Measurements from ENCODE around the gene SEC14L5. TPM values are rescaled to one million over a fixed set of nuclear protein-coding genes. Genes with fewer than 3 reads are reported as not detected.
A peak's percentile ranks its signal among the peaks of the same experiment; 100 is the strongest.

Gene SEC14L5
- total RNA-seq, 4 donors from 2014 or later: 1.0 to 1.8 (median 1.4) TPM

DNA sequence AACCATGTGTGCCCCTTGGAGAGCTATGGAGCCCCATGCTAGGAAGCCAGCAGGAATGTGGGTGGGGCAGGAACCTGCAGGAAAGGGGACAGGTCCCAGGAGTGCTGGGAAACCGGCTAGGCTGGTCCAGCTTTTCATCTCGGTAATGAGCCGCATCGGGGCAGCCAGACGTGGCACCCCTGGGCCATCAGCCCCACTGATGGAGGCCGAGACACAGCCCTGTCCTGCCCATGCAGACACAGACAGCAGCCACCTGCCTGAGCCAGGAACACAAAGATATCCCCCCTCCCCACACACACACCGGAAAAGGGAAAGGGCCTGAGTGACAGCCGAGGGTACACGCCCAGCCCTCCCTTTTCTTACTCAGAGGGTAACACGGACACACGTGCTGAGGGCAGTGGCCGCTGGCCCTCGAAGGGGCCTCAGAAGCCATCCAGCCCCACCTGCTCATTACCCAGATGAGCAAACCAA lies 39.3 kb upstream of the SEC14L5 start:
- Histone ChIP-seq H3K9me3 (no peaks in the 10 kb centered on the region), H3K4me3 (no peak overlapping the region), H3K27me3 (no peaks in the 10 kb centered on the region), H3K36me3 (peaks cover 6% of the 10 kb centered on the region), H3K4me1 (peaks cover 49% of the 10 kb centered on the region), H3K27ac (peak overlapping the region; percentile 69)
- TF ChIP-seq, protein P1, sequence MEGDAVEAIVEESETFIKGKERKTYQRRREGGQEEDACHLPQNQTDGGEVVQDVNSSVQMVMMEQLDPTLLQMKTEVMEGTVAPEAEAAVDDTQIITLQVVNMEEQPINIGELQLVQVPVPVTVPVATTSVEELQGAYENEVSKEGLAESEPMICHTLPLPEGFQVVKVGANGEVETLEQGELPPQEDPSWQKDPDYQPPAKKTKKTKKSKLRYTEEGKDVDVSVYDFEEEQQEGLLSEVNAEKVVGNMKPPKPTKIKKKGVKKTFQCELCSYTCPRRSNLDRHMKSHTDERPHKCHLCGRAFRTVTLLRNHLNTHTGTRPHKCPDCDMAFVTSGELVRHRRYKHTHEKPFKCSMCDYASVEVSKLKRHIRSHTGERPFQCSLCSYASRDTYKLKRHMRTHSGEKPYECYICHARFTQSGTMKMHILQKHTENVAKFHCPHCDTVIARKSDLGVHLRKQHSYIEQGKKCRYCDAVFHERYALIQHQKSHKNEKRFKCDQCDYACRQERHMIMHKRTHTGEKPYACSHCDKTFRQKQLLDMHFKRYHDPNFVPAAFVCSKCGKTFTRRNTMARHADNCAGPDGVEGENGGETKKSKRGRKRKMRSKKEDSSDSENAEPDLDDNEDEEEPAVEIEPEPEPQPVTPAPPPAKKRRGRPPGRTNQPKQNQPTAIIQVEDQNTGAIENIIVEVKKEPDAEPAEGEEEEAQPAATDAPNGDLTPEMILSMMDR (IDR thresholded peaks at IDR 0.05): no peak
- TF ChIP-seq EP300 (IDR thresholded peaks at IDR 0.05) (no peak), POLR2A (IDR thresholded peaks at IDR 0.05) (no peak), POLR2AphosphoS5 (IDR thresholded peaks at IDR 0.05) (no peak)
- DNase-seq (ENCODE audit: low spot score in 2 of 2): no peak
- 45% methylated on average over 4 of the region's 13 CpGs for WGBS

- Histone ChIP-seq H3K27ac (no peak overlapping the region), H3K9me3 (no peaks in the 10 kb centered on the region), H3K4me1 (peaks cover 69% of the 10 kb centered on the region), H3K36me3 (no peaks in the 10 kb centered on the region), H3K27me3 (no peaks in the 10 kb centered on the region), H3K4me3 (no peak overlapping the region)
- no peak for TF ChIP-seq EP300 (IDR thresholded peaks at IDR 0.05)
- no peak for DNase-seq (ENCODE audit: low spot score in 2 of 2)
- 92% methylated on average over 5 of the region's 5 CpGs for WGBS
Observed at GRCh38 chr16:4920826-4921225, 37.3 kb upstream of the SEC14L5 start.

DNA sequence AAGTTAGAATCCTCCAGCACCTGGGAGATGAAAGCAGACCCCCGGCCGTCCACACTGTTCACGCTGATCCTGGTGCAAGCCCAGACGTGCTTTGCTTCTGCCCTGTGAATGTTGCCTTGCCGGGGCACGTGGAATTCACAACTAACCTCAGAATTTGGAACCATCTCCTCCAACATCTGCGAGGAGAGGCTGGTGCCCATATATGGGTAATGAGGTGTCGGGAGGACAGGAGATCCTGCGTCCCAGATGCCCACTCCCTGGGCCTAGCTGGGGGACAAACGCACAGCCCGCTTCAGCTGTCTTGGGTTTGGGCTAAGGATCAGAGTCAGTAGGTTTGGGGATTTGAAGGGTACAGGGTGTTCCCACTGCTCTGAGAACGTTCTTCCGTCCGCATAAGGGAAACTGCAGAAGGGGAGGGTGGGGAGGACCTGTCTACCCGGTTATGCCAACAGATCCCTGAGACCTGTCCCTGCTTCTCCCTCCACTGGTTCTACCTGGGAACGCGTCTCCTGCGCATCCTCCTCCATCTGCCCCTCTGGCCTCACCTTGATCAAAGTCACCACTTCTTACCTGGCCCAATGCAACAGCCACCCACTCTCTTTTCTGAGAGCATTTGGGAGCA lies 35.3 kb upstream of the SEC14L5 start:
- Histone ChIP-seq H3K4me1 (peaks cover 59% of the 10 kb centered on the region), H3K27ac (peak overlapping the region; percentile 77), H3K27me3 (no peaks in the 10 kb centered on the region), H3K9me3 (peaks cover 6% of the 10 kb centered on the region), H3K4me3 (no peak overlapping the region), H3K36me3 (peaks cover 9% of the 10 kb centered on the region)
- TF ChIP-seq POLR2AphosphoS5 (IDR thresholded peaks at IDR 0.05): peak in 1 of 3 donors; percentile 2
- no peak for TF ChIP-seq EP300 (IDR thresholded peaks at IDR 0.05)
- TF ChIP-seq, protein P1 (IDR thresholded peaks at IDR 0.05): peak in 1 of 2 donors; percentile 27
- no peak for TF ChIP-seq POLR2A (IDR thresholded peaks at IDR 0.05)
- no peak for DNase-seq (ENCODE audit: low spot score in 2 of 2)
- 57% methylated on average over 17 of the region's 18 CpGs for WGBS

DNA sequence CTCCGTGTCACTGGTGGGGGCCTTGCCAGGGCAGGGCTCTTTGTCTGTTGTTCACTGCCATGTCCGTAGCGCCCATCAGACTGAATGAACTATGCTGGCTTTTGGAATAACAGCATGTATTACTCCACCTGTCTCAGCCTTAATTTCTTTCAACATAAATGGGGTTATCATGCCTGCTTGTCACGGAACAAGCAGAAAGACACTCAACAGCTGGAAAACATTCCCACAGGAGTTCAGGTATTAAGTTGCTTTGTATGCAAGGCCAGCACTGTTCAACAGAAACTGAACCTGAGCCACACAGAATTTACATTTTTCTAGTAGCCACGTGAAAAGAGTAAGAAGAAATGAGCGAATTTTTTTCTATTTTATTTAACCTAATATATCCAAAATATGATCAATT lies 34.3 kb upstream of the SEC14L5 start:
- TF ChIP-seq POLR2AphosphoS5 (IDR thresholded peaks at IDR 0.05) (no peak), POLR2A (IDR thresholded peaks at IDR 0.05) (no peak), EP300 (IDR thresholded peaks at IDR 0.05) (no peak)
- TF ChIP-seq, protein P1 (IDR thresholded peaks at IDR 0.05): no peak
- peaks cover 9% of the 10 kb centered on the region for H3K36me3 ChIP-seq
- DNase-seq (ENCODE audit: low spot score in 2 of 2): no peak
- 59% methylated on average over 6 of the region's 6 CpGs for WGBS
- no peak overlapping the region for H3K4me3 ChIP-seq
- peaks cover 54% of the 10 kb centered on the region for H3K4me1 ChIP-seq
- H3K9me3 ChIP-seq: peaks cover 6% of the 10 kb centered on the region
- no peaks in the 10 kb centered on the region for H3K27me3 ChIP-seq
- H3K27ac ChIP-seq: peak overlapping the region; percentile 77

DNA sequence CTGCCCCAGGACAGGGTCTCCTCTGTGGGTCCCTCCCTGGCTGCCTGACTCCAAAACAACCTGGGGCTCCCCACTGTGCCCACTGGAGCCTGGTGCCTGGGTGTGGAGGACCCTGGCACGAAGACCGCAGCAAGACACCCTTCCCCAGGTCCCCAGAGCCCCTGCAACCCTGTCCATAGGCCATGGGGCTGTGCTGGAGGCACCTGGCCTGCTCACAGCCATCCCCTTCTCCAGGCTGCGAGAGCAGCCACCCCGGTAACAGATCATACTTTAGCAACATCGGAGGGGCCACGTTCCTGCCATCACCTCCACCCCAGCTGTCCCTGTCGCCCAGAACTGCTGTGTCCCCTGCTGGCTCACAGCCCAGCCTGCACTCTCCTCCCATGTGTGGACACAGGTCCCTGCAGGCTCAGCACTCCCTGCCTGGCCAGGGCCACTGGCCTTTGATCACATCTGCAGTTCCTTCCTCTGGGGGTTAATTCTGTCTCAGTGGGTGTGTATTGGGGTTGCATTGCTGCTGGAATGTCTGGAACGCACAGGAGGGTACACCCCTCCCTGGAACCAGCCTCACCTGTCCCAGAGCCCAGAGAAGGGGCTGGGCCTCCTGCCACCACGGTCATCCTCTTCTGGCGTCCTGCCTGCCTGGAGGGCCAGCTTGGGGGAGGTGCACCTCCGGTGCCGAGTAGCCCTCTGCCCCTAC lies 33.4 kb upstream of the SEC14L5 start:
- 36% methylated on average over 10 of the region's 12 CpGs for WGBS
- H3K27ac ChIP-seq: peak overlapping the region; percentile 77
- H3K9me3 ChIP-seq: peaks cover 6% of the 10 kb centered on the region
- no peak for DNase-seq (ENCODE audit: low spot score in 2 of 2)
- H3K36me3 ChIP-seq: peaks cover 14% of the 10 kb centered on the region
- H3K4me1 ChIP-seq: peaks cover 53% of the 10 kb centered on the region
- H3K27me3 ChIP-seq: no peaks in the 10 kb centered on the region
- no peak for TF ChIP-seq EP300 (IDR thresholded peaks at IDR 0.05)
- no peak for TF ChIP-seq POLR2A (IDR thresholded peaks at IDR 0.05)
- TF ChIP-seq POLR2AphosphoS5 (IDR thresholded peaks at IDR 0.05): no peak
- TF ChIP-seq, protein P1 (IDR thresholded peaks at IDR 0.05): no peak
- H3K4me3 ChIP-seq: no peak overlapping the region

Data from suprapubic skin (tissue), 4 donors.